ENCODE data around the gene HS3ST3B1. TPM values are rescaled to one million over a fixed set of nuclear protein-coding genes. Genes with fewer than 3 reads are reported as not detected.

HS3ST3B1 gene
- 1.5 TPM for polyA plus RNA-seq (ENCODE audit: insufficient read length)

DNA sequence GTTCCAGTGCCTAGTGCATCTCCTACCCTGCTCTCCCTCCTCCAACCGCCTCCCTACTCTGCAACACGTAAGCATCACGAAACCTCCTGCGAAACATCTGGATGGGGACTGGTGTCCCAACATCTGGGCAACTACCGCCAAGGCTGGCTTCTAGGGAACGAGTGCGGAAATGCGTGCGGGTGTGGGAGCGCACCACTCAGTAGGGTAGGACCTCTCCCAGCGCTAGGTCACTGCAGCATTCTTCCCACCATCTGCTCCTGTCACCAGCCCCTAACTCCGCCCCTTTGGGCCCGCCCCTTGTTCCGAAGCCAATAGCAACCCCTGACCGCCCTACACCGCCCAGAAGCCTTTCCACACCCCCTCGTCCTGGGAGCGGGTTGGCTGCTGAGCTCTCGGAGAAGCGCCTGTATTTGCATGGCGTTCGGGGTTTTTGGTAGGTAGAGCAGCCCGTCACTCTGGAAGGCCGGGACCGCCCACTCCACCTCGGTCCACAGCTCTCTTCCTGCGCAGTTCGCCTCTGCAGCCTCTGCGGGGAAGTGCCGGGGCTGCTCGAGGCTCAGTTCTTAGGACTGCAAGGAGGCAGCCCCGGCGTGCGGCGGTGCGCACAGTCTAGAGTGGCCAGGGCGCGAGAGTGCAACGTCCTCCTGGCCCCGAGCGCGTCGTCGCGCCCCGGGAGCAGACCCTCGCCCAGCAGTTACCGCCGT is at the start of gene HS3ST3B1:
Gene HS3ST3B1 (plus strand): TSS at position 507 of the 704 bp plus-strand sequence. CDS start 438 bp downstream, outside the sequence.
- peak; percentile 98 for DNase-seq

DNA sequence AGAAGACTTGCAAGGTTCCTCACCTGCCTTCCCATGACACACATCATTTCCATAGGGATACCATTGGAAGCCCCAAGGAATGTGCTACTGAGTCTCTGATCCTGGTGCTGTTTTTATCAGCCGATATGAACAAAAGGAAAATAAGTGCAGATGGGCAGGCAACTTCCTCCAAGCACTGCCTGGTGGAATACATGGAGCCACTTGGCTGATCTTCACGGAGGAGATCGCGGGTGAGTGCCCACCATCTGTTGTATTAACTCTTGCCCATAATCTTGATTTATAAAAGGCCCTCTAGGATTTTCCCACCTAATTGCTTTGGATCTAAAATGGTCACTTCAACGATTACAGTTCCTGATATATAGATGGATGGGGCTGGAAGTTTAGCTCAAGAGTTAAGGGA is 39.5 kb upstream of the HS3ST3B1 start:
- DNase-seq: no peak

DNA sequence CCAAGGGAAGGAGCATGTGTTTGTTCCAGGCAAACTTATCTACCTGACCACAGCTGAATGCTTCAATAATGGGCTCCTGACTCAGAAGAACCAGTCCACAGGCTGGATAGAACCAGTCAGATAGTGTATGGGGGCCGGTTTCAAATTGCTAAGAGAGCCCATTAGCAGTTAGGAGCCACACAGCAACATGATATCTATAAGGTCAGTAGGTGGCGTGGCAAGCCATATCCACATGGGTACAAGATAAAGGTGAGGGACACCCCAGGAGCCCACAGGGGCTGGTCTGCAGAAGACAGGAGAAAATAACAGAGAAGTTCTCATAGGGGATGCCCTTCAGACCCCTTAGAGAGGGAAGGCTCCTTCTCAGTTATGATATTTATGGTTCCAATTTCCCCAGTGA is 32.6 kb upstream of the HS3ST3B1 start:
- no peak for DNase-seq

DNA sequence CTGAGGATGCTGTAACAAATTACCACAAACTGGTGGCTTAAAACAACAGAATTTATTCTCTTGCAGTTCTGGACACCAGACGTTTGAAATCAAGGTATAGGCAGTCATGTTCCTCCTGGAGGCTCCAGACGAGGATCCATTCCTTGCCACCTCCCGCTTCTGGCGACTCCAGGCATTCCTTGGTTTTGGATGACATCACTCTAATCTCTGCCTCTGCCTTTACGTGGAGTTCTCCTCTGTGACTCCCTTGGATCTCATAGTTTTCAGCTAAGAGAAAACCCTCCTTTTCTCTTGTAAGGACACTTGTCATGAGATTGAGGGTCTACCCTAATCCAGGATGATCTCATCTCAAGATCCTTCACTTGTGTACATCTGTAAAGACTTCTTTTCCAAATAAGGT is 31.4 kb upstream of the HS3ST3B1 start:
- no peak for DNase-seq

DNA sequence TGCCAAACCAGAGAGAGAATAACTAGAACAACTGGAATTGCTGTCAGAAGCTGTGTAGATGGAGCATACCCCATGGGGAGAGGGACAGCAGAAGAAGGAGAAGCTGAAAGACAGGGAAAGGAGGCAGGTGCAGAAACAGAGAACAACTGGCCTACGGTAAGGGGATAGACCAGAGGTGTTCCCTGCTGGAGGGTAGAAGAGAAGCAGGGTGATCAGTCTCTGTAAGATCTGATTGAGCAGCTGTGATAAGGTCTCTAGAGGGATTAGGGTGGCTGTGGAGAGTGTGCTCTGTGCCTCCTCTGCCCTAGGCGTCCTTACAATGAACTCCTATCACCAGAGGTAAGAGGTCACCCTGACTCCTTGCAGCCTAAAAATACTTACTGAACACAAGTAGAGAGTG is 30.4 kb upstream of the HS3ST3B1 start:
- DNase-seq: no peak

DNA sequence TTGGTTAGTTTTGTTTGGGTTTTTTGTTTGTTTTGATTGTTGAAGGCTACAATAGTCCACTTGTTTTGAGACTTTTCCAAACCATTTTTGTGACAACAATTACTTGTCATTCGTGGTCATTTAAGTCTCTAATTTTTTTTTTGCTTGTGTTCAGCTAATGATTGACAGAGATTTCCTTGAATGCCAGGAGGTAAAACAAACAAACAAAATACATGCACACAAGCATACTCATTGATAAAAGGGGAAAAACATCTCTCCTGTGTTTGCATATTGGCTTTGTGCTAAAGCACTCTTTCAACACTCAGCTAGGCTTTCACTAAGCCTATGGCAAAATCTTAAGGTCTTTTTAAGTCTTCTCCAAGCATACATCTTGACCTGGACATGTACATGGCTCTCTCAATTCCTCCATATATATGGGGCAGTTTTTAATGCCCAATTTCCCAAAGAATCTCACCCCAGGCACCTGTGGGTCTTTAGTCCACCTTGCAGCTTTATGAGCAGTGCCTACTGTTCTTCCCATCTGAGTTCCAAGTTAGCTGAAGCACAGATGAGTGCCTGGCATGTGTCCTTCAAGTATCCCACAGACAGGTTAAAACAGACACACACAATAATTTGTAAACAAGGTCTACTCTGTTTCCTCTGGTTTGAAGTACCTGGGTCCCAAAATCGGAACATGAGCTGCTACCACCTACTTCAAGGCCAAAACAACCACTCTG is 24.2 kb upstream of the HS3ST3B1 start:
- no peak for DNase-seq

DNA sequence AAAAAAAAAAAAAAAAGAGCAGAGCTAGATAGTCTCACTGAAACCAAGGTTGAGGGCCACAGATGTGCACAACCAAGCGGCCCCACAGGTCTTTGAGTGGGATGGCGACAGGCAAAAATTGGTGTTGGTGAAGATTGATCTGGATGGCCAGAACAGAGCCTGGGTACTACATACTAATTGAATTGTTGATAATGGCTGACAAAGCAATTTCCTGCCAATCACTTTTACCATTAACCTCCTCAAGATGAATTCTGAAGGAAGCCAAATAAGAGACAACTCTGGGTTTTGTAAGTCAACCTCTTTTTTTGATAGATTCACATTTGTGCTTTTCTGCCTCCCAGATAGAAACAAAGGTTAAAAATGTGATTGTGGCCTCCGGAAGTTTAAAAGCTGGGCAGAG is 19.4 kb upstream of the HS3ST3B1 start:
- DNase-seq: no peak

DNA sequence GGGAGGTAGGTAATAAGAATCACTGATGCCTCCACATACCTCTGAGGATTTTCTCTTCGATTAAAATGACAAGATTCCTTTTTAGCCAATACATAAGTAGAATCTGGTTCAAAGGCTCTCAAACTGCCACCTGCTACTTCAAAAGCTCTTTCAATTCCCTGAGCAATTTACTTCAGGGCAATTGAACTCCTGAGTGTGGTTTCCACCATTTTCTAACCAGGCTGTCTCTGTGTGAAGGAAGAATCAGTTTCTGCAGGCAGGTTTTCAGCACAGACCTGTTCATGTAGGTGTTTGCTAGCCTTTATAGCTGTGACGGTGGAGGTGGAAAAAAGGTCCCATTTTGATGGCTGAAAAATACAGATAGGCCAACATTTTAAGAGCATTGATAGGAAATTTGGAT is 18.2 kb upstream of the HS3ST3B1 start:
- no peak for DNase-seq

DNA sequence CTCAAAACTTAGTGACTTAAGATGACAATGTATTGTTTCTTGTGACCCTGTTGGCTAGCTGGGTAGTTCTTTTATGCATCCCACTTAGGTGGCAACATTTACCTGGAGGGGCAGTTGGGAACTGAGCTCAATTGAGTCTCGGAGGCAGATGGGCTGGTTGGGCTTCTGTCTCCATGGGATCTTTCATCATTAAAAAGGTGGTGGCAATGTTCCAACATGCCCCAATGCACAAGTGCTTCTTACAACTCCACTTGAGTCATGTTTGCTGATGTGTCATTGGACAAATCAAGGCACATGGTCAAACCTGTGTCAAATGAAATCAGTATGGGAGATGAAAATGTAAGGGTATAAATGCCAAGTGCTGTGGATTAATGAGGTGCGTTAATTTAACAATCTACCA is 11.7 kb upstream of the HS3ST3B1 start:
- DNase-seq: no peak

DNA sequence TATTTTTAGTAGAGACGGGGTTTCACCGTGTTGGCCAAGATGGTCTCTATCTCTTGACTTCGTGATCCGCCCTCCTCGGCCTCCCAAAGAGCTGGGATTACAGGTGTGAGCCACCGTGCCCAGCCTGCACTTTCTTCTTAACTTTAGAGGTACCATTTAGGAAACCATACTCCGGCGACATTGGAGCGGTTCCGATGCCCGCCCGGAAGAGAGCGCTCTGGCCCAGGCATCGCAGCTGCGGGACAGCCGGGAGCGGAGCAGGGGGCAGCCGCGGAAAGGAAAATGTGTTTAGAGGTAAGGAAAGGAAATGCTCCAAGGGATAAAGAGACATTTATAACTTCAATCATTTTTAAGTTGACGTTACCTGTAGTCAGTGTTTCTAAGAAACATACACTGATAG is 6.0 kb upstream of the HS3ST3B1 start:
- DNase-seq: no peak

DNA sequence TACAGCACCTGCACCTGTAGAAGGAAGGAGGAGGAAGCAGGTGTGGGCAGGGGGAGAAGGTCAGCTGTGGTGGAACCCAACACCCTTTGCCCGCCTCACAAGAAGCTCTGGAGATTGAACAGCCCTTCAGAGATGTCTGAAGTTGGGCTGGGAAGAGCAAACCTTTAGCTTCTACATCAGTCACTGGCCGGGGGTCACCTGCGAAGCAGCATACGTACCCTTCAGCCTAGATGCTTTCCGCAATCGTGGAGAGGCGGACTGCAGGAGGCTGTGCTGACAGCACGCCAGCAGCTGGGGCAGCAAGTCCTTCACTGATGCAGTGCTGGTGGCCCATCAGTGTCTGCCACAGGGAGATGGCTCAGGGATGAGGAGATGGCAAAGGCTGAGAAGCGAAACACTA is 5.2 kb upstream of the HS3ST3B1 start:
- DNase-seq: no peak

DNA sequence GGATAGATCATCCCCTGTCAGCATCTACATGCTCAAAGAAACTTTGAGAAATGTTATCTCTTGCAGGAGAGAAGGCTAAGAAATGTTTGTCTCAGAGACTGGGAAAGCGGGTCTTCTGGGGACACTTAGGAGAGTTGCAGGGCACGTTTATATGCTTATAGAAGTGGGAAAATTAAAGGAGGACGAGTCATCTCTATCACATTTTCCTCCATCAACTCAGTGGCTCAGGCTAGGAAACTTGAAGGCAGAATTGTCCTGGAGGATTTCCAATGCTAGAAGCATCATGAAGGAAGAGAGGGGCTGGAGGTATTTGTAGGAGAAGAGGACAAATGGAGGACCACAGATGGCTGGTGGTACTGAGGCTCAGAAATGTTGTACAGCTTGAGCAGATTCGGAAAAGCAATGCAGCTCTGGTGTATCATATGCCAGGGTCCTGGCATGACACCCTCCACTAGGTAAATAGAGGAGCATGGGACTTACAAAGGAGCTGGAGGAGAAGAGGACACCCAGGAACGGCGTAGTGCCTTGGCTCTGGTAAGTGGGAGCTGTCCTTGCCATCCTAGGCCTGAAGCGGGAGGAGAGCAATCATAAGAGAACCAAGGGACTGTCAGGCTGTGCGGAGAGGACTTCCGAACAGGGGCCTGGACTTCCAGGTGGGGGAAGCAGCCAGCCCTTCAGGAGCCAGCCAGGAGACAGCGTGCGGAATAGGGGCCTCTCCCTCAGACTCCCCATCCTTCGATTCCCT is 4.5 kb upstream of the HS3ST3B1 start:
- no peak for DNase-seq

DNA sequence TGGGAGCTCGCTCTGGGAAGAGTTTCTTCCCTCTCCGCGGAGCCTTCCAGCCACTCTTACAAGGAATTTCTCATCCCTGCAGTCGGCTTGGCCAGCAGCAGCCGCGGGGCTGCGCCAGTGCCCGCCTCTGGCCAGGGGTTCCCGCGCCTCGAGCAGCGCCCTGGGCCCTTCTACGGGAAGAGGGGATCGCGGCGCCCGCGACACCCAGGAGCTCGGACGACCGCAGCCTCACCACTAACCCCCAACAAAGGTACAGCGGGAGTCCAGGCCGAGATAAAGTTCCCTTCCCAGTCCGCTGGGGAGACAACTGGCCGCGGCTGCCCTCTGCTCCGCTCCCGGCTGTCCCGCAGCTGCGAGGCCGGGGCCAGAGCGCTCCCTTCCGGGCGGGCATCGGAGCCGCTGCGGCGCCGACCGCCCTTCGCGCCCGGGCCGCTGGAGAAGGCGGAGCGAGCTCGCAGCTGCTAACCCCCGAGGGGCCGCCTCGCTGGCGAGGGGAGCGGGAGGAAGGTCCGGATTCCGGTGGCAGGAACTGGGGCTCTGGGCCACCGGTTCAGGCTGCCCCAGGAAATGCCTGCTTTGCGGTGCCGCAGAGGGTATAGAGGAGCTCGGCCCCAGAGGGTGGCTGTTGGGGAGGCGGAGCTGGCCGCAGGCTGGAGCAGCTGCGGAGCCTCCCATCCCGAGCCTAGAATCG is 3.6 kb upstream of the HS3ST3B1 start:
- DNase-seq: no peak

DNA sequence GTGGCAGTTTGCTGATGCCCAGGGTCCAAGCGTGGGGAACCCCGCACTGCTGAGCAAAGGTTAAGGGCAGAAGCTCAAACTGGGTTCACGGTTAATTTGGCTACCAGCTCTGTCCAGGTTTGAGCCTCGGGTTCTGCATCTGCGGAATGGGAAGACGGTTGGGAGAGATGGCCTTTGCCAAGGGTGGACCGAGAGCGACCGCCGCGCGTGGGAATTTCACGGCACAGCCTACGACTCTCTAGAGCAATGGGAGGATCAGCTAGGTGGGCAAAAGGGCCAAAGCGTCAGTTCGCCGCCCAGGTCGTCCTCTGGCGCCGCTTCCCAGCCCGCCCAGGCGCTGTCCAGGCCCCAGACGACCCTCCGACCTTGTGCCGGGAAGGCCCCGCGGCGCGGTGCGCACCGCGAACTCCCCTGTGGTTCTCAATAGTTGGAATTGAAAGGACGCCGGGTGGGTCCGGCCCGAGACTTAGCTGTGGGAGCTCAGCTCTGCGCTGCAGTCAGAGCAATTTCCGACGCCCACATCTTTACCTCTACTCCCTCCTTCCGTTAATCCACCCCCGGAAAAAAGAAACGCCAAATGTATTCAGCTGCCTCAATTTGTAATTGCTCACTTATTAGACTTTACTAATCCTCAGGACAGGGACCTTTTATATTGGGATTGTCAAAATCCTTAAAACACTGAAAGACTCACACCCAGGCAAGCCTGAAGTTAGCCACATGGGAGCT is 2.5 kb upstream of the HS3ST3B1 start:
- no peak for DNase-seq

DNA sequence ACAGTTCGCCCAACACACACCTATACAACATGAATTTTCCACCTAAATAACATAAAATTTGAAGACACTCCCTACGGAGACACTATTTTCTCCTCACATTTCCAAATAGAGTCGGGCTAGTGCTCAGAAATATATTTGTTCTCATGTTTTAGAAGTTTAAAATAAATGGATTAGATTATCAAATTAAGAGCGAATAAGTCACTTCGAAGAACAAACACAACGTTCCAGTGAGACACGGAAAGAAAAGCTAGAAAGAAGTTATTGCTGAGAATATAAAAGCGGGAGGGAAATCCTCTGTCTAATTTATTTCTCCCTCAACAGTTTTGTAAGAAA is 2.0 kb upstream of the HS3ST3B1 start:
- DNase-seq: no peak

DNA sequence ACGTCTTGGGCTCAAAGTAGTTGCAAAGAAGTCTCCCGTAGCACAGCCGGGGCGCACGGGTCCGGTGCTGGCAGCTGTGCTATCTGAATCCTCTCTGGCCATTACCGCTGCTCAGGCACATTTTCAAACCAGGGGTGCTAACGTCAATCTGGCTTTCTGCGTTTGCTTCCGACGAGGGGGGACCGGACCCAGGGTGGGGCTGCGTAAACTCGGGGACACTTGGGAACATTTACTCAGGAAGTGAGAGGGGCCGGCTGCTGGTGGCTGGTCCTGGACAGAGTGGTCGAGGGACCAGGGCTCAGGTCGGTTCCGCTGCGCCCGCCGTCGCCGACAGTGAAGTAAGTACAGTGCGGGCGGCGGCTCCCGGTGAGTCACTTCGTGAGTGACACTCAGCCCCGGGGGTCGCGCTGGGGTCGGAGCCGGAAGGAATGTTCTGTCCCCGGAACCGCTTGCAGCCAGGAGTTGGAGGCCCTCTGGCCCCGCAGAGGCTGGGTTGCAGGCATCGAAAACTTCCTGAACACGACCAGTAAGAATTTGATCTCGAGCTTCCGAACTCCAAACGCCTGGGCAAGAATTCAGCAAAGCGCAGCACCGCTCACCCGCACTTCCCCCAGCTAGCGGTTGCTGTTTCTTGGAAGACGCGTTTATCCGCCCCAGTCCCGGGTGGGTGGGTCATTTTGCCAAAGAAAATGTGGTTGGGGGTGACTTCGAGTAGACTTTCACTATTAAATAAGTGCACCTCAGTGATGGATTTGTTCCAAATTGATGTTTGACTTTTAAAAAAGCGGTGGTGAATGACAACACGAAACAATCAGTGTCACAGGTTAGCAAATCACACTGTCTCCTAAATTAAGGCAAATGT is 1.4 kb upstream of the HS3ST3B1 start:
- DNase-seq: no peak

DNA sequence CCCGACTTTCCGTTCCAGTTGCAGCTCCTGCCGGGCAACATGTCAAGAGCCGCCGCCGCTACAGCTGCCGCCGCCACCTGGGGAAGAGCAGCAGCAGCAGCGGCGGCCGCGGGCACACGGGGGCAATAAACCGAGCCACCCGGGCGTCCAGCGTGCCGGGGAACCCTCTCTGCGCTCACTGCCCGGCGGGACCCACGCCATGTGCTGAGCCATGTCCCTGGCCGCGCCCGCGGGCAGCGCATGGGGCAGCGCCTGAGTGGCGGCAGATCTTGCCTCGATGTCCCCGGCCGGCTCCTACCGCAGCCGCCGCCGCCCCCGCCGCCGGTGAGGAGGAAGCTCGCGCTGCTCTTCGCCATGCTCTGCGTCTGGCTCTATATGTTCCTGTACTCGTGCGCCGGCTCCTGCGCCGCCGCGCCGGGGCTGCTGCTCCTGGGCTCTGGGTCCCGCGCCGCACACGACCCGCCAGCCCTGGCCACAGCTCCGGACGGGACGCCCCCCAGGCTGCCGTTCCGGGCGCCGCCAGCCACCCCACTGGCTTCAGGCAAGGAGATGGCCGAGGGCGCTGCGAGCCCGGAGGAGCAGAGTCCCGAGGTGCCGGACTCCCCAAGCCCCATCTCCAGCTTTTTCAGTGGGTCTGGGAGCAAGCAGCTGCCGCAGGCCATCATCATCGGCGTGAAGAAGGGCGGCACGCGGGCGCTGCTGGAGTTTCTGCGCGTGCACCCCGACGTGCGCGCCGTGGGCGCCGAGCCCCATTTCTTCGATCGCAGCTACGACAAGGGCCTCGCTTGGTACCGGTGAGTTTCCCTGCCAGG is 604 bp downstream of the HS3ST3B1 start:
- no peak for DNase-seq

DNA sequence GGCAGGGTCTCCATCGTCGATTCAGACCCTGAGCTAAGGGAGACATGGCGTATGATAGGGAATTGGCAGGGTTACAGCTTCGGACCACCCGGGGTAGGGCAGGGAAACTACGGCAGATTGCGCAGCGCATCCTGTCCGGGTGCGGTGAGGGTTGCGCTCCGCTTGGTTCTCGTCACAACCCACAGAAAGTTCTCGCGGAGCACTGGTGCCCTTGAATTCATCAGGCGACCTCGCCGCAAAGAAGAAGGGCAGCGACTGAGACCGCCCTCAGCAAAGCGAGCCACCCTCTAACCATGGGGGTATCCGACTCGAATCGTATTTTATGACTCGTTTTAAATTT is 1.2 kb downstream of the HS3ST3B1 start:
- DNase-seq: no peak

DNA sequence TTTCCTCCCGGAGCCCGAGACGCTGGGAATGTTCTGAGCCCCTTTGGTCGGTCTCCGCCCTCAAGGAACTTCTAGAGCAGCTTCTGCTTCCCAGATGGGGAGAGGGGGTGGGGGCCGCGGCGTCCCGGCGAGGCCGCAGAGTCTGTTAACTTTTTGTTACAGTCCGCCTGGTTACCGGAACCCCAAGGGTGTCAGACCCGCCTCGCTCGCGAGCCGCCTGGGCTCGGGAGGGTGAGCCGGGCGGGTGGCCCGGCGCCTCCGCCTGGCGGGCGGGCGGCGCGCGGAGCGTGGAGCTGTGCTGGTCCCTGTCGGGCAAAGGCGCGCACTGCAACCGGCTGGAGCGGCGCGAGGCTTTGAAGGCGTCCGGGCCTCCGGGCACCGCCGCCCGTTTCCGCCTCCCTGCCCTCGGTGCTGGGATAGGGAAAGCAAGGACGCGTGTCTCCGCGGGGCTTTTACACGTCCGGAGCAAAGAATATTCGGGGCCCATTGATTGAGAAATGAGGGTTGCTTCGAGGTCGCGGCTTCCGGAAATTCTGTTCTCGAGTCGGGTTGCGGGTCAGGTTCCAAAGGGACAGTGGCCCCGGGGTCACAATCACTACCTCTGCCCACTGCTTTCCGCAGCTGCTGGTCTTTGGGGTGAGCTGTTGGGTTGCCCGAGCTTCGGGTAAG is 1.7 kb downstream of the HS3ST3B1 start:
- peak; percentile 81 for DNase-seq
